ENCODE data around the gene HEXB. TPM values are rescaled to one million over a fixed set of nuclear protein-coding genes. Genes with fewer than 3 reads are reported as not detected.

Gene HEXB
- total and polyA plus RNA-seq, 2 of the 13 experiments (the other 11 are each of a cell fraction or from before 2014, with no cell fraction given) = 100 to 104 TPM

DNA sequence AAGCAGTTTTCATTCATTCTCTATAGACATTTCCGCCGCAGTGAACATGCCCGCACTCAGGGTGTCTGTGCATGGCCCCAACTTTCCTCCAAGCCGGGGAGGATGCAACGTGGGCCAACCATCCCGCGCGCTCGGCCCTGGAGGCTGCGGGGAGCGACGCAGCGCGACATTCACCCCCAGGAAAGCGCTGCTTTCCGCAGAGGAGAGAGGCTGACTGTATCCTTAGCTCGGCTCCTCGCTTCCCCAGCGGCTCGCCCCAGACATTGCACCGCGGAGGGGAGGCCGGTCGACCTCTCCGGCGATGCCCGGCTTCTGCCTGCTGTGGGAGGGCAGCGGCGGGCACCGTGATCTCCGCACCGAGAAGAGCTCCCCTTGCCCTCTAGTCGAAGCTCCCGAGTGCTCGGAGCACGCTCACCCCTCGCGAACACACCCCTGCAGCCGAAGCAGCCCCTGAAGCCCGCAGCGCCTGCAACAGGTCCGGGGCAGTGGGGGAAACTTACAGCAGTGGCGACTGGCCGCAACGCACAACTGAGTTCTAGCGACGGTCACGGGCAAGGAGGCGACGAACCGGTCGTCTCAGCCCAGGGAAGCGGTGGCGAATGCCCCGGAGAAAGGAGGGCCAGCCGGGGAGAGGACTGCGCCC, 45.1 kb upstream of the HEXB start:
- Histone ChIP-seq H4K20me1 (ENCODE audit: insufficient read depth, low read length) (peaks cover 50% of the 10 kb centered on the region), H3K27me3 (ENCODE audit: control insufficient read depth in 1 of 2, insufficient read depth in 2 of 2, low read length in 2 of 2) (no peaks in the 10 kb centered on the region; a peak in 2 of 5 replicates), H3K4me2 (ENCODE audit: low read depth, low read length) (peak overlapping the region; percentile 66), H3K27ac (ENCODE audit: extremely low read length, insufficient read depth, low read length) (peak overlapping the region; percentile 83), H2AFZ (ENCODE audit: low read length) (no peak overlapping the region), H3K9me3 (ENCODE audit: low read length) (no peaks in the 10 kb centered on the region), H3K36me3 (replicated peaks in 1 of 2; ENCODE audit: control insufficient read depth in 1 of 2, insufficient read depth in 2 of 2, low read length in 2 of 2) (peaks cover 10 to 23% of the 10 kb centered on the region in 2 experiments), H3K4me1 (ENCODE audit: insufficient read depth, low read length) (peaks cover 49% of the 10 kb centered on the region), H3K4me3 (replicated peaks in 1 of 3; ENCODE audit: insufficient read depth in 1 of 3, low read depth in 2 of 3, low read length in 3 of 3) (peak overlapping the region; percentile 92 to 100 (median 99)), H3K79me2 (ENCODE audit: insufficient read depth, low read length) (peaks cover 56% of the 10 kb centered on the region), H3K9ac (ENCODE audit: insufficient read depth, low read depth, low read length) (peak overlapping the region; percentile 94)
- ATAC-seq (peak; percentile 22), FAIRE-seq (no peak), DNase-seq (ENCODE audit: low spot score) (no peak)
- CTCF ChIA-PET (ENCODE audit: low intra/inter-chr PET ratio, low total read pairs) = no interaction called here
- BruUV-seq (replicated peaks) = no TSS peak
- in situ Hi-C loops (cut with HindIII; ENCODE audit: extremely low pct_ligation_motif_present, low pct_unique_long_range_greater_than_20kb) (loop anchor here (5.0 to 10.0 kb wide), 4 partner anchors 58 to 595 kb away; no protein-coding TSS in a partner anchor), intact Hi-C loops (cut with micrococcal nuclease; ENCODE audit: unreplicated experiment) (loop anchor here (1.0 to 5.0 kb wide), 4 partner anchors 58 to 231 kb away; no protein-coding TSS in a partner anchor)
- POLR2A ChIA-PET = interaction anchor here (0.7 to 4.0 kb wide), 47 partner anchors 7 to 825 kb away, joined by 3 to 62 read pairs (median 5); partner anchors contain the start of gene HEXB
- 0% methylated on average over 16 of the region's 57 CpGs for WGBS (ENCODE audit: low lambda C conversion rate)
- TF ChIP-seq NFKB2 (CRISPR knock-in tag; IDR thresholded peaks at IDR 0.05; ENCODE audit: borderline replicate concordance) (no peak), ZSCAN30 (CRISPR knock-in tag; IDR thresholded peaks at IDR 0.05) (peak; percentile 83; the same call in 1 of the 2 replicates), MAFK (conservative IDR thresholded peaks at IDR 0.05 in 1 of 2, IDR thresholded peaks at IDR 0.05 in 1 of 2; ENCODE audit: low read length in 2 of 2) (no peak), HNRNPL (IDR thresholded peaks at IDR 0.05; ENCODE audit: low read depth, low read length) (peak; percentile 48; the same call in 1 of the 2 replicates), ZNF138 (CRISPR knock-in tag; IDR thresholded peaks at IDR 0.05; ENCODE audit: low read depth) (no peak), MEF2D (CRISPR knock-in tag; IDR thresholded peaks at IDR 0.05) (0 out of 2 replicates have a peak, but pooled peaks have one; percentile 18), TOPORS (CRISPR knock-in tag; IDR thresholded peaks at IDR 0.05) (peak; percentile 39; the same call in 1 of the 2 replicates), SIN3A (IDR thresholded peaks at IDR 0.05; ENCODE audit: borderline replicate concordance, low read depth, low read length) (0 out of 2 replicates have a peak, but pooled peaks have one; percentile 30), AGO1 (IDR thresholded peaks at IDR 0.05; ENCODE audit: low read depth, low read length, poor library complexity, severe bottlenecking) (peak; percentile 9), ZNF841 (CRISPR knock-in tag; IDR thresholded peaks at IDR 0.05; ENCODE audit: borderline replicate concordance) (0 out of 2 replicates have a peak, but pooled peaks have one; percentile 19), RBM39 (IDR thresholded peaks at IDR 0.05; ENCODE audit: low read depth, low read length, poor library complexity, severe bottlenecking) (peak; percentile 47), ZFY (CRISPR knock-in tag; IDR thresholded peaks at IDR 0.05) (peak; percentile 9), REL (CRISPR knock-in tag; conservative IDR thresholded peaks at IDR 0.05) (peak; percentile 35), ZNF354B (CRISPR knock-in tag; IDR thresholded peaks at IDR 0.05) (0 out of 2 replicates have a peak, but pooled peaks have one; percentile 22), REPIN1 (CRISPR knock-in tag; IDR thresholded peaks at IDR 0.05; ENCODE audit: borderline replicate concordance, low read depth) (0 out of 2 replicates have a peak, but pooled peaks have one; percentile 14), STAG1 (CRISPR knock-in tag; IDR thresholded peaks at IDR 0.05) (0 out of 2 replicates have a peak, but pooled peaks have one; percentile 2)
- TF ChIP-seq, protein P1, sequence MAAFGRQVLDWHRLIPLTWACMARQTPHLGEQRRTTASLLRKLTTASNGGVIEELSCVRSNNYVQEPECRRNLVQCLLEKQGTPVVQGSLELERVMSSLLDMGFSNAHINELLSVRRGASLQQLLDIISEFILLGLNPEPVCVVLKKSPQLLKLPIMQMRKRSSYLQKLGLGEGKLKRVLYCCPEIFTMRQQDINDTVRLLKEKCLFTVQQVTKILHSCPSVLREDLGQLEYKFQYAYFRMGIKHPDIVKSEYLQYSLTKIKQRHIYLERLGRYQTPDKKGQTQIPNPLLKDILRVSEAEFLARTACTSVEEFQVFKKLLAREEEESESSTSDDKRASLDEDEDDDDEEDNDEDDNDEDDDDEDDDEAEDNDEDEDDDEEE (CRISPR knock-in tag; IDR thresholded peaks at IDR 0.05) = peak; percentile 1; the same call in 1 of the 2 replicates
- TF ChIP-seq, protein P2, sequence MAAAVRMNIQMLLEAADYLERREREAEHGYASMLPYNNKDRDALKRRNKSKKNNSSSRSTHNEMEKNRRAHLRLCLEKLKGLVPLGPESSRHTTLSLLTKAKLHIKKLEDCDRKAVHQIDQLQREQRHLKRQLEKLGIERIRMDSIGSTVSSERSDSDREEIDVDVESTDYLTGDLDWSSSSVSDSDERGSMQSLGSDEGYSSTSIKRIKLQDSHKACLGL (CRISPR knock-in tag; IDR thresholded peaks at IDR 0.05) = peak; percentile 67; the same call in 1 of the 2 replicates

Data from HepG2 (cell line).